MM.1S (cell line): Measurements from ENCODE around the gene GOLGA7B.
A peak's percentile ranks its signal among the peaks of the same experiment; 100 is the strongest.

Source experiments
- DNase-seq: peaks from one replicate; pipeline ENCODE4 v3.0.0-alpha.2; 2015
- H2AFZ ChIP-seq: fragments of 300-600 bp; sonication (generic); 2 replicates; pipeline ENCODE4 v1.6.0; 2016; ENCODE audit warnings: antibody characterized with exemption, low read length
- H3F3A ChIP-seq: fragments of 300-600 bp; sonication (generic); 2 replicates; pipeline ENCODE4 v1.6.1; 2016; ENCODE audit warnings: mild to moderate bottlenecking, antibody characterized with exemption, low read length, moderate library complexity, mixed read lengths; ENCODE audit not compliant: insufficient read depth
- H3K27ac ChIP-seq: fragments of 300-600 bp; sonication (generic); 2 replicates; pipeline ENCODE4 v1.5.1; 2016; ENCODE audit warnings: mild to moderate bottlenecking, low read length
- H3K27me3 ChIP-seq: fragments of 300-600 bp; sonication (generic); replicated peaks from 2 replicates; pipeline ENCODE4 v1.6.0; 2016; ENCODE audit warnings: low read length; ENCODE audit not compliant: insufficient read depth
- H3K36me3 ChIP-seq: fragments of 300-600 bp; sonication (generic); replicated peaks from 2 replicates; pipeline ENCODE4 v1.6.1; 2016; ENCODE audit warnings: mild to moderate bottlenecking, low read length, mixed read lengths; ENCODE audit not compliant: insufficient read depth
- H3K4me1 ChIP-seq: fragments of 300-600 bp; sonication (generic); 2 replicates; pipeline ENCODE4 v1.6.1; 2016; ENCODE audit warnings: low read length, mixed read lengths
- H3K4me2 ChIP-seq: fragments of 300-600 bp; sonication (generic); 2 replicates; pipeline ENCODE4 v1.6.0; 2016; ENCODE audit warnings: low read depth, low read length
- H3K4me3 ChIP-seq: fragments of 300-600 bp; sonication (generic); 2 replicates; pipeline ENCODE4 v1.5.1; 2016; ENCODE audit warnings: low read length, mixed read lengths
- H3K79me2 ChIP-seq: fragments of 300-600 bp; sonication (generic); 2 replicates; pipeline ENCODE4 v1.6.1; 2016; ENCODE audit warnings: mixed run types, low read length, mixed read lengths
- H3K9ac ChIP-seq: fragments of 300-600 bp; sonication (generic); 2 replicates; pipeline ENCODE4 v1.6.1; 2016; ENCODE audit warnings: low read length, mixed read lengths
- H3K9me2 ChIP-seq: fragments of 300-600 bp; sonication (generic); replicated peaks from 2 replicates; pipeline ENCODE4 v1.6.1; 2016; ENCODE audit warnings: mild to moderate bottlenecking, low read length, mixed read lengths; ENCODE audit not compliant: insufficient read depth
- H3K9me3 ChIP-seq: fragments of 300-600 bp; sonication (generic); replicated peaks from 2 replicates; pipeline ENCODE4 v1.6.1; 2016; ENCODE audit warnings: mild to moderate bottlenecking, low read length, mixed read lengths; ENCODE audit not compliant: insufficient read depth
- H4K20me1 ChIP-seq: fragments of 300-600 bp; sonication (generic); 2 replicates; pipeline ENCODE4 v1.6.1; 2016; ENCODE audit warnings: mild to moderate bottlenecking, low read length, moderate library complexity, mixed read lengths; ENCODE audit not compliant: insufficient read depth
- CTCF ChIP-seq: fragments of 300-600 bp; sonication (generic); IDR thresholded peaks from 2 replicates; pipeline ENCODE4 v1.5.1; 2016; ENCODE audit warnings: antibody characterized with exemption, low read length, mixed read lengths
- EZH2 ChIP-seq: fragments of 300-600 bp; sonication (generic); optimal IDR thresholded peaks from 2 replicates; pipeline ENCODE3; 2017; ENCODE audit warnings: low read depth, mild to moderate bottlenecking, antibody characterized with exemption, low read length, mixed read lengths
- EZH2phosphoT487 ChIP-seq: fragments of 300-600 bp; sonication (generic); IDR thresholded peaks from 2 replicates; pipeline ENCODE4 v1.6.1; 2018; ENCODE audit warnings: antibody characterized with exemption, low read length

The GOLGA7B gene

GRCh38 chr10:97868134-97868685, 18.6 kb downstream of the GOLGA7B start:
- no peak overlapping the region for H3K9ac ChIP-seq
- no peak overlapping the region for H3K4me2 ChIP-seq
- H2AFZ ChIP-seq = no peak overlapping the region
- no peak for DNase-seq
- H3K36me3 ChIP-seq = no peaks in the 10 kb centered on the region
- H3K9me2 ChIP-seq = no peaks in the 10 kb centered on the region
- H3F3A ChIP-seq = no peaks in the 10 kb centered on the region
- no peak overlapping the region for H3K27ac ChIP-seq
- H4K20me1 ChIP-seq = no peaks in the 10 kb centered on the region
- H3K79me2 ChIP-seq = no peaks in the 10 kb centered on the region
- TF ChIP-seq EZH2 = no peak
- TF ChIP-seq EZH2phosphoT487 = no peak
- no peak for TF ChIP-seq CTCF
- peaks cover 28% of the 10 kb centered on the region for H3K27me3 ChIP-seq
- no peak overlapping the region for H3K4me3 ChIP-seq
- H3K4me1 ChIP-seq = peaks cover 7% of the 10 kb centered on the region; the same call in 1 of the 2 replicates
- no peaks in the 10 kb centered on the region for H3K9me3 ChIP-seq

GRCh38 chr10:97869091-97870042, 19.7 kb downstream of the GOLGA7B start:
- peak overlapping the region; percentile 81 for H2AFZ ChIP-seq
- TF ChIP-seq EZH2phosphoT487 = no peak
- peak; percentile 85 for TF ChIP-seq CTCF
- peak overlapping the region; percentile 76; the same call in 1 of the 2 replicates for H3K4me2 ChIP-seq
- no peaks in the 10 kb centered on the region for H3F3A ChIP-seq
- H3K9me3 ChIP-seq = no peaks in the 10 kb centered on the region
- H3K9ac ChIP-seq = no peak overlapping the region; the same call in 1 of the 2 replicates
- no peaks in the 10 kb centered on the region for H3K9me2 ChIP-seq
- H4K20me1 ChIP-seq = no peaks in the 10 kb centered on the region
- peak; percentile 87 for DNase-seq
- no peak overlapping the region for H3K4me3 ChIP-seq
- H3K79me2 ChIP-seq = no peaks in the 10 kb centered on the region
- peaks cover 25% of the 10 kb centered on the region; the same call in 1 of the 2 replicates for H3K27me3 ChIP-seq
- H3K4me1 ChIP-seq = peaks cover 7% of the 10 kb centered on the region; the same call in 1 of the 2 replicates
- no peak overlapping the region for H3K27ac ChIP-seq
- no peaks in the 10 kb centered on the region for H3K36me3 ChIP-seq

GRCh38 chr10:97870990-97871389, 21.3 kb downstream of the GOLGA7B start:
- Histone ChIP-seq H3F3A (no peaks in the 10 kb centered on the region), H3K36me3 (no peaks in the 10 kb centered on the region), H3K9ac (no peak overlapping the region), H3K4me2 (no peak overlapping the region), H2AFZ (no peak overlapping the region), H3K9me3 (no peaks in the 10 kb centered on the region), H3K27me3 (peaks cover 28% of the 10 kb centered on the region), H3K9me2 (no peaks in the 10 kb centered on the region), H3K4me3 (no peak overlapping the region), H4K20me1 (no peaks in the 10 kb centered on the region), H3K27ac (no peak overlapping the region), H3K4me1 (peaks cover 7% of the 10 kb centered on the region; the same call in 1 of the 2 replicates), H3K79me2 (no peaks in the 10 kb centered on the region)
- TF ChIP-seq CTCF = no peak
- TF ChIP-seq EZH2phosphoT487 = no peak
- no peak for TF ChIP-seq EZH2
- no peak for DNase-seq
